ENCODE measurements around the gene YWHAH. TPM values are rescaled to one million over a fixed set of nuclear protein-coding genes. Genes with fewer than 3 reads are reported as not detected.

The YWHAH gene
- total RNA-seq, 3 donors from 2014 or later = 140 to 162 (median 149) TPM

GRCh38 chr22:31929167-31929930 is 15.0 kb upstream of the YWHAH start:
- H3K4me3 ChIP-seq = no peak overlapping the region
- DNase-seq = peak in 1 of 3 donors; percentile 34
- peak; percentile 31 for ATAC-seq
- TF ChIP-seq, protein P1, sequence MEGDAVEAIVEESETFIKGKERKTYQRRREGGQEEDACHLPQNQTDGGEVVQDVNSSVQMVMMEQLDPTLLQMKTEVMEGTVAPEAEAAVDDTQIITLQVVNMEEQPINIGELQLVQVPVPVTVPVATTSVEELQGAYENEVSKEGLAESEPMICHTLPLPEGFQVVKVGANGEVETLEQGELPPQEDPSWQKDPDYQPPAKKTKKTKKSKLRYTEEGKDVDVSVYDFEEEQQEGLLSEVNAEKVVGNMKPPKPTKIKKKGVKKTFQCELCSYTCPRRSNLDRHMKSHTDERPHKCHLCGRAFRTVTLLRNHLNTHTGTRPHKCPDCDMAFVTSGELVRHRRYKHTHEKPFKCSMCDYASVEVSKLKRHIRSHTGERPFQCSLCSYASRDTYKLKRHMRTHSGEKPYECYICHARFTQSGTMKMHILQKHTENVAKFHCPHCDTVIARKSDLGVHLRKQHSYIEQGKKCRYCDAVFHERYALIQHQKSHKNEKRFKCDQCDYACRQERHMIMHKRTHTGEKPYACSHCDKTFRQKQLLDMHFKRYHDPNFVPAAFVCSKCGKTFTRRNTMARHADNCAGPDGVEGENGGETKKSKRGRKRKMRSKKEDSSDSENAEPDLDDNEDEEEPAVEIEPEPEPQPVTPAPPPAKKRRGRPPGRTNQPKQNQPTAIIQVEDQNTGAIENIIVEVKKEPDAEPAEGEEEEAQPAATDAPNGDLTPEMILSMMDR (IDR thresholded peaks at IDR 0.05) = no peak
- no peaks in the 10 kb centered on the region for H3K36me3 ChIP-seq (ENCODE audit: low read depth)
- H3K9me3 ChIP-seq = no peaks in the 10 kb centered on the region
- intact Hi-C loops (cut with DNase I, micrococcal nuclease) = no loop called here
- H3K4me1 ChIP-seq (ENCODE audit: low read depth) = no peaks in the 10 kb centered on the region

- TF ChIP-seq, protein P1 (IDR thresholded peaks at IDR 0.05) = no peak
- DNase-seq (no peak), ATAC-seq (no peak)
- intact Hi-C loops (cut with DNase I, micrococcal nuclease) = no loop called here
- no peaks in the 10 kb centered on the region for H3K9me3 ChIP-seq
- no peaks in the 10 kb centered on the region for H3K4me1 ChIP-seq (ENCODE audit: low read depth)
- no peaks in the 10 kb centered on the region for H3K36me3 ChIP-seq (ENCODE audit: low read depth)
- H3K4me3 ChIP-seq = no peak overlapping the region
These were observed 11.5 kb upstream of the YWHAH start for GRCh38 chr22:31932863-31933262.

- ATAC-seq (no peak), DNase-seq (no peak)
- no peak overlapping the region for H3K4me3 ChIP-seq
- no peaks in the 10 kb centered on the region for H3K4me1 ChIP-seq (ENCODE audit: low read depth)
- intact Hi-C loops (cut with DNase I, micrococcal nuclease) = no loop called here
- H3K36me3 ChIP-seq (ENCODE audit: low read depth) = no peaks in the 10 kb centered on the region
- TF ChIP-seq, protein P1 (IDR thresholded peaks at IDR 0.05) = no peak
- no peaks in the 10 kb centered on the region for H3K9me3 ChIP-seq
These were observed 10.9 kb upstream of the YWHAH start for GRCh38 chr22:31933406-31933805.

- no peaks in the 10 kb centered on the region for H3K9me3 ChIP-seq
- ATAC-seq = no peak
- no peaks in the 10 kb centered on the region for H3K36me3 ChIP-seq (ENCODE audit: low read depth)
- H3K4me1 ChIP-seq (ENCODE audit: low read depth) = no peaks in the 10 kb centered on the region
- no peak for DNase-seq
- TF ChIP-seq, protein P1 (IDR thresholded peaks at IDR 0.05) = no peak
- H3K4me3 ChIP-seq = no peak overlapping the region
- intact Hi-C loops (cut with DNase I, micrococcal nuclease) = no loop called here
These were observed 10.4 kb upstream of the YWHAH start for GRCh38 chr22:31933816-31934482.

- intact Hi-C loops (cut with DNase I, micrococcal nuclease) = no loop called here
These were observed 8.2 kb upstream of the YWHAH start for GRCh38 chr22:31935961-31936635.

More at GRCh38 chr22:31935961-31936635, 8.2 kb upstream of the YWHAH start:
- Histone ChIP-seq H3K4me3 (no peak overlapping the region), H3K4me1 (ENCODE audit: low read depth) (no peaks in the 10 kb centered on the region), H3K9me3 (no peaks in the 10 kb centered on the region), H3K36me3 (ENCODE audit: low read depth) (no peaks in the 10 kb centered on the region)
- DNase-seq (no peak), ATAC-seq (no peak)
- TF ChIP-seq, protein P1 (IDR thresholded peaks at IDR 0.05) = no peak

Data from mucosa of descending colon (tissue), 3 donors.